ENCODE measurements around the gene BTBD19. TPM values are rescaled to one million over a fixed set of nuclear protein-coding genes. Genes with fewer than 3 reads are reported as not detected.

BTBD19 gene
- total and polyA plus RNA-seq, 9 of the 15 experiments (the other 6 are each of a cell fraction or from before 2014, with no cell fraction given): 0.22 to 2.0 (median 0.95) TPM

DNA sequence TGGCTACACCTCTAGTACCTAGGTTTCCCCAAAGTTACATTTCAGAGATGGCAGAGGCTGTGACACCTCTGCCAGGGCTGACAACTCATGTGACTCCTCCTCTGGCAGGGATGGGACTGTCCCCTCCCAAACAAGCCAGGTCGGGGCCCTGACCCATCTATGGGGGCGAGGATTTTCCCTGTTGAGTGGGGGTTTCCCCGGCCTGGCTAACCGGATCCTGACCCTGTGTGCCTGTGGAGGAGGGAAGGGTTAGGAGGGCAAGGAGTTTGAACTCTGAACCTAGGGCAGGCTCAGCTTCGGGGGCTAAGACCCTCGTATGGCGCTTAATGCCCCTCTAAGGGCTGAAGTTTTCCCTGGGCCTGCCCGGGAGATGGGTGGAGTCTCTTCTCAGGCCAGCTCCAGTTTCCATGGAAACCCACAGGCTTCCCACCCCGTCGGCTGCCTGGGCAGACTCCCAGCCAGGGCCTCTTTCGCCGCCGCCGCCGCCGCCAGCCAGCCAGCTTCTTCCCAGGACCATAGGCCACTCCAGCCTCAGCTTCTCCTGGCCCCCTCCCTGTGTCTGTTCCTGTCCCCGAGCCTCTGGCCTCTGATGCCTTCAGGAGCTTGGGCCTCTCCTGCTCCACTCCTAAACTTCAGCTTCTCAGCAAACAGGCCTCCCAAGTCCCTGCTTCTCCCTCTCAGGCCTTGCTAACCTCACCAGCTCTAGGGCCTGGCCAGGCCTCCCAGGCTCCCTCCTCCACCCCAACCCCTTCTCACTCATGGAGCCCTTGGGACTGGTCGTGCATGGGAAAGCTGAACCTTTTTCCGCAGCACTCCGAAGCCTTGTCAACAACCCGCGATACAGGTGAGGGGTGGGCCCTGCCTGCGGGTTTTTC, at the start of gene BTBD19 (continued):
- TF ChIP-seq DDX20 (tag; IDR thresholded peaks at IDR 0.05; ENCODE audit: low read depth) (0 out of 2 replicates have a peak, but pooled peaks have one; percentile 20), FOS (IDR thresholded peaks at IDR 0.05; ENCODE audit: extremely low read depth, insufficient read length) (no peak), MBD2 (IDR thresholded peaks at IDR 0.05; ENCODE audit: borderline replicate concordance, low read depth) (no peak), SRSF3 (IDR thresholded peaks at IDR 0.05; ENCODE audit: insufficient read depth, low read length) (peak; percentile 65; the same call in 1 of the 2 replicates), PML (IDR thresholded peaks at IDR 0.05; ENCODE audit: low read length) (no peak), ARHGAP35 (IDR thresholded peaks at IDR 0.05; ENCODE audit: partially characterized antibody) (no peak), ZBTB8A (IDR thresholded peaks at IDR 0.05; ENCODE audit: partially characterized antibody) (no peak), HDAC3 (IDR thresholded peaks at IDR 0.05; ENCODE audit: borderline replicate concordance, partially characterized antibody) (no peak), IFI16 (CRISPR knock-in tag; IDR thresholded peaks at IDR 0.05) (no peak), FIP1L1 (IDR thresholded peaks at IDR 0.05; ENCODE audit: low read depth, low read length, poor library complexity, severe bottlenecking) (no peak), NR1H2 (CRISPR knock-in tag; IDR thresholded peaks at IDR 0.05) (no peak; the same call in 1 of the 2 replicates), PHTF2 (CRISPR knock-in tag; IDR thresholded peaks at IDR 0.05) (0 out of 2 replicates have a peak, but pooled peaks have one; percentile 40), HNRNPL (IDR thresholded peaks at IDR 0.05; ENCODE audit: low read depth, low read length) (no peak), KDM1A (IDR thresholded peaks at IDR 0.05) (no peak), MEF2D (tag; conservative IDR thresholded peaks at IDR 0.05; ENCODE audit: low read depth) (peak; percentile 16; the same call in 1 of the 2 replicates), ILK (tag; IDR thresholded peaks at IDR 0.05; ENCODE audit: borderline replicate concordance, low read depth) (no peak), TSC22D4 (tag; IDR thresholded peaks at IDR 0.05) (no peak), ZNF212 (CRISPR knock-in tag; IDR thresholded peaks at IDR 0.05) (no peak), GATAD2A (IDR thresholded peaks at IDR 0.05) (peak; percentile 62; the same call in 1 of the 2 replicates)
- TF ChIP-seq, protein P1, sequence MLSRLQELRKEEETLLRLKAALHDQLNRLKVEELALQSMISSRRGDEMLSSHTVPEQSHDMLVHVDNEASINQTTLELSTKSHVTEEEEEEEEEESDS (CRISPR knock-in tag; IDR thresholded peaks at IDR 0.05): no peak
- TF ChIP-seq, protein P2, sequence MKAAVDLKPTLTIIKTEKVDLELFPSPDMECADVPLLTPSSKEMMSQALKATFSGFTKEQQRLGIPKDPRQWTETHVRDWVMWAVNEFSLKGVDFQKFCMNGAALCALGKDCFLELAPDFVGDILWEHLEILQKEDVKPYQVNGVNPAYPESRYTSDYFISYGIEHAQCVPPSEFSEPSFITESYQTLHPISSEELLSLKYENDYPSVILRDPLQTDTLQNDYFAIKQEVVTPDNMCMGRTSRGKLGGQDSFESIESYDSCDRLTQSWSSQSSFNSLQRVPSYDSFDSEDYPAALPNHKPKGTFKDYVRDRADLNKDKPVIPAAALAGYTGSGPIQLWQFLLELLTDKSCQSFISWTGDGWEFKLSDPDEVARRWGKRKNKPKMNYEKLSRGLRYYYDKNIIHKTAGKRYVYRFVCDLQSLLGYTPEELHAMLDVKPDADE (conservative IDR thresholded peaks at IDR 0.05; ENCODE audit: control insufficient read depth, low read depth, low read length): 0 out of 2 replicates have a peak, but pooled peaks have one; percentile 3
- TF ChIP-seq, protein P3, sequence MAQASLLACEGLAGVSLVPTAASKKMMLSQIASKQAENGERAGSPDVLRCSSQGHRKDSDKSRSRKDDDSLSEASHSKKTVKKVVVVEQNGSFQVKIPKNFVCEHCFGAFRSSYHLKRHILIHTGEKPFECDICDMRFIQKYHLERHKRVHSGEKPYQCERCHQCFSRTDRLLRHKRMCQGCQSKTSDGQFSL (CRISPR knock-in tag; IDR thresholded peaks at IDR 0.05): no peak
- TF ChIP-seq, protein P3 (tag; IDR thresholded peaks at IDR 0.05): peak; percentile 11 to 16; a peak in 1 of 4 replicates

Measured in K562 (cell line).